HepG2 (cell line): ENCODE data around the gene SEH1L. TPM values are rescaled to one million over a fixed set of nuclear protein-coding genes. Genes with fewer than 3 reads are reported as not detected.
A peak's percentile ranks its signal among the peaks of the same experiment; 100 is the strongest.

Source experiments
- CC2D1A ChIP-seq: sonication (generic); formaldehyde crosslinking; IDR thresholded peaks from 2 replicates; pipeline ENCODE4 v1.8.1; 2023; ENCODE audit warnings: mild to moderate bottlenecking, missing genetic modification reagents
- CCAR2 ChIP-seq: fragments of 200-400 bp; formaldehyde crosslinking; optimal IDR thresholded peaks from 2 replicates; pipeline ENCODE3; 2018; ENCODE audit warnings: low read depth, mild to moderate bottlenecking, low read length, moderate library complexity
- HES4 ChIP-seq: sonication (generic); formaldehyde crosslinking; IDR thresholded peaks from 2 replicates; pipeline ENCODE4 v1.9.0; 2021; ENCODE audit warnings: mild to moderate bottlenecking, missing genetic modification reagents, borderline replicate concordance
- HHEX ChIP-seq: IDR thresholded peaks from 2 replicates; pipeline ENCODE4 v1.6.1; 2016; ENCODE audit warnings: control low read depth
- PCBP1 ChIP-seq: fragments of 200-400 bp; formaldehyde crosslinking; IDR thresholded peaks from 2 replicates; pipeline ENCODE4 v1.6.1; 2017; ENCODE audit warnings: mild to moderate bottlenecking, low read depth, low read length, borderline replicate concordance
- SOX5 ChIP-seq: IDR thresholded peaks from 2 replicates; pipeline ENCODE4 v1.6.1; 2016; ENCODE audit warnings: borderline replicate concordance
- TOE1 ChIP-seq: sonication (generic); formaldehyde crosslinking; IDR thresholded peaks from 2 replicates; pipeline ENCODE4 v1.4.0; 2020; ENCODE audit warnings: mild to moderate bottlenecking, missing genetic modification reagents
- ZC3H13 ChIP-seq: sonication (generic); formaldehyde crosslinking; IDR thresholded peaks from 2 replicates; pipeline ENCODE4 v1.8.1; 2023; ENCODE audit warnings: mild to moderate bottlenecking, missing genetic modification reagents, moderate library complexity
- ZFAT ChIP-seq: sonication (generic); formaldehyde crosslinking; conservative IDR thresholded peaks from 2 replicates; pipeline ENCODE4 v1.8.1; 2023; ENCODE audit warnings: missing genetic modification reagents, inconsistent platforms
- ZNF3 ChIP-seq: IDR thresholded peaks from 2 replicates; pipeline ENCODE4 v1.7.0; 2017; ENCODE audit warnings: inconsistent platforms
- polyA plus RNA-seq, 8 experiments: library from polyadenylated mRNA; depleted of rRNA in 3 of 8; stranded (reverse) in 7 of 8; unstranded in 1 of 8; fragments of >200 nt; fragmentation: Illumina TruSeq in 4 of 8; extraction: Trizol in 4 of 8; gene quantifications; 2 replicates each; pipeline versions ENCODE4 v1.2.1 to v1.2.3, GENCODE V29; 2011 to 2016; ENCODE audit warnings: low read depth in 4 of 8, missing spikeins in 1 of 8, mixed read lengths in 1 of 8; ENCODE audit not compliant: insufficient read depth in 1 of 8
- total RNA-seq, 5 experiments: library from RNA; depleted of rRNA; stranded (reverse); fragments of >200 nt; fragmentation: Illumina TruSeq; extraction: Trizol; gene quantifications; 2 replicates each; pipeline ENCODE4 v1.2.3, GENCODE V29; 2016; ENCODE audit warnings: low read depth in 1 of 5
- TF ChIP-seq, protein P1 (sequence below): fragments of 450-650 bp; IDR thresholded peaks from 2 replicates; pipeline ENCODE4 v1.6.1; 2017; ENCODE audit warnings: mild to moderate bottlenecking
- TF ChIP-seq, protein P2 (sequence below): sonication (generic); formaldehyde crosslinking; IDR thresholded peaks from 2 replicates; pipeline ENCODE4 v1.4.0; 2020; ENCODE audit warnings: missing genetic modification reagents
- TF ChIP-seq, protein P3 (sequence below): sonication (generic); formaldehyde crosslinking; IDR thresholded peaks from 2 replicates; pipeline ENCODE4 v1.8.1; 2023; ENCODE audit warnings: mild to moderate bottlenecking, inconsistent platforms, moderate library complexity, missing genetic modification reagents, borderline replicate concordance
- TF ChIP-seq, protein P4 (sequence below): sonication (generic); formaldehyde crosslinking; IDR thresholded peaks from 2 replicates; pipeline ENCODE4 v1.5.0; 2020; ENCODE audit warnings: missing genetic modification reagents
- TF ChIP-seq, protein P5 (sequence below): sonication (generic); formaldehyde crosslinking; IDR thresholded peaks from 2 replicates; pipeline ENCODE4 v1.8.1; 2022; ENCODE audit warnings: low read depth, mild to moderate bottlenecking, missing genetic modification reagents
- TF ChIP-seq, protein P6 (sequence below): sonication (generic); formaldehyde crosslinking; IDR thresholded peaks from 2 replicates; pipeline ENCODE4 v1.4.0; 2020; ENCODE audit warnings: missing genetic modification reagents, low read depth, mild to moderate bottlenecking, borderline replicate concordance

SEH1L gene
- total and polyA plus RNA-seq, 2 of the 13 experiments (the other 11 are each of a cell fraction or from before 2014, with no cell fraction given): 59.6 to 63.5 TPM

DNA sequence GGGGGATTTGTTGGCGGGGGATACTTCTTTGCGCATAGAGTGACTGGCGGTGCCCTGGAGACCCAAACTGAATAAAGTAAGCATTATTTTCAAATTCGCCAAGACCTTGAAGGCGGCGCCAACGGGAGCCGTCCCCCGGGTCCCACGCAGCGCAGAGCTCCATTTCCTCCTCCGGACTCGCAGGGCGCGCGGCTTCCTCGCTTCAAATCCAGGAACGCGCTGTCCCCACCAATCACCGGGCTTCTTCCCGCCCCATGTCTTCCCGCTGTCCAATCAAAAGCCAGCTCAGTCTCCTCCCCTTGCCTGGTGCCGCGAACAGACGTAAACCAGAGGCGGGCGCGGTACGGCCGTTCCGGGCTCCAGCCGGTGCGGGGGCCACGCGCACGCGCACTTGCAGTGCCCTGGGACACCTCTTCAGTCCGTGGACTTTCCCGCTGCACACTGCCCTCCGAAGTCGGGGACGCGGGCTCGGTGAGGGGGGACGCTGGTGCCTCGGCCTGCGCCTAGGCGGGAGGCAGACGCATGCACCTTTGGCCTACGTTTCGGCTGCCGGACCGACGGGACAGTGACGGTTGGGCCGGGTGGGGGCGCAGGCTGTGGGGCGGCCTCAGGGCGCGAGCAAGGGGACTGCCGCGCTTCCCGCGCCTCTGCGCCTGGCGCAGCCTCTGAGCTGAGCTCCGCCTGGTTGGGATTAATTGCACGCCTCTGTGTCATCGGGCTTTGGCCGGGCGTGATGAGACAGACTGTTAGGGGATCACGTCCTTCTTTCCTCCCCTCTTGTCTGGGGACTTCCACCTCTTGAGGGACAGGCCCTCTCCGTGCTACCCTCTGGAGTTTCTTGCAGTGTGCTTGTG, 43.4 kb downstream of the SEH1L start, which contains the start of gene CEP192 (continued):
- TF ChIP-seq, protein P1, sequence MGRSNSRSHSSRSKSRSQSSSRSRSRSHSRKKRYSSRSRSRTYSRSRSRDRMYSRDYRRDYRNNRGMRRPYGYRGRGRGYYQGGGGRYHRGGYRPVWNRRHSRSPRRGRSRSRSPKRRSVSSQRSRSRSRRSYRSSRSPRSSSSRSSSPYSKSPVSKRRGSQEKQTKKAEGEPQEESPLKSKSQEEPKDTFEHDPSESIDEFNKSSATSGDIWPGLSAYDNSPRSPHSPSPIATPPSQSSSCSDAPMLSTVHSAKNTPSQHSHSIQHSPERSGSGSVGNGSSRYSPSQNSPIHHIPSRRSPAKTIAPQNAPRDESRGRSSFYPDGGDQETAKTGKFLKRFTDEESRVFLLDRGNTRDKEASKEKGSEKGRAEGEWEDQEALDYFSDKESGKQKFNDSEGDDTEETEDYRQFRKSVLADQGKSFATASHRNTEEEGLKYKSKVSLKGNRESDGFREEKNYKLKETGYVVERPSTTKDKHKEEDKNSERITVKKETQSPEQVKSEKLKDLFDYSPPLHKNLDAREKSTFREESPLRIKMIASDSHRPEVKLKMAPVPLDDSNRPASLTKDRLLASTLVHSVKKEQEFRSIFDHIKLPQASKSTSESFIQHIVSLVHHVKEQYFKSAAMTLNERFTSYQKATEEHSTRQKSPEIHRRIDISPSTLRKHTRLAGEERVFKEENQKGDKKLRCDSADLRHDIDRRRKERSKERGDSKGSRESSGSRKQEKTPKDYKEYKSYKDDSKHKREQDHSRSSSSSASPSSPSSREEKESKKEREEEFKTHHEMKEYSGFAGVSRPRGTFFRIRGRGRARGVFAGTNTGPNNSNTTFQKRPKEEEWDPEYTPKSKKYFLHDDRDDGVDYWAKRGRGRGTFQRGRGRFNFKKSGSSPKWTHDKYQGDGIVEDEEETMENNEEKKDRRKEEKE: no peak
- TF ChIP-seq CCAR2 (no peak), ZC3H13 (CRISPR knock-in tag) (peak; percentile 89), HHEX (no peak), ZNF3 (CRISPR knock-in tag) (no peak), HES4 (CRISPR knock-in tag) (peak; percentile 85), SOX5 (CRISPR knock-in tag) (peak; percentile 18; the same call in 1 of the 2 replicates), CC2D1A (CRISPR knock-in tag) (0 out of 2 replicates have a peak, but pooled peaks have one; percentile 81), ZFAT (0 out of 2 replicates have a peak, but pooled peaks have one; percentile 35), TOE1 (CRISPR knock-in tag) (no peak; the same call in 1 of the 2 replicates), PCBP1 (no peak)
- TF ChIP-seq, protein P2, sequence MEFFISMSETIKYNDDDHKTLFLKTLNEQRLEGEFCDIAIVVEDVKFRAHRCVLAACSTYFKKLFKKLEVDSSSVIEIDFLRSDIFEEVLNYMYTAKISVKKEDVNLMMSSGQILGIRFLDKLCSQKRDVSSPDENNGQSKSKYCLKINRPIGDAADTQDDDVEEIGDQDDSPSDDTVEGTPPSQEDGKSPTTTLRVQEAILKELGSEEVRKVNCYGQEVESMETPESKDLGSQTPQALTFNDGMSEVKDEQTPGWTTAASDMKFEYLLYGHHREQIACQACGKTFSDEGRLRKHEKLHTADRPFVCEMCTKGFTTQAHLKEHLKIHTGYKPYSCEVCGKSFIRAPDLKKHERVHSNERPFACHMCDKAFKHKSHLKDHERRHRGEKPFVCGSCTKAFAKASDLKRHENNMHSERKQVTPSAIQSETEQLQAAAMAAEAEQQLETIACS (CRISPR knock-in tag): peak; percentile 86
- TF ChIP-seq, protein P3, sequence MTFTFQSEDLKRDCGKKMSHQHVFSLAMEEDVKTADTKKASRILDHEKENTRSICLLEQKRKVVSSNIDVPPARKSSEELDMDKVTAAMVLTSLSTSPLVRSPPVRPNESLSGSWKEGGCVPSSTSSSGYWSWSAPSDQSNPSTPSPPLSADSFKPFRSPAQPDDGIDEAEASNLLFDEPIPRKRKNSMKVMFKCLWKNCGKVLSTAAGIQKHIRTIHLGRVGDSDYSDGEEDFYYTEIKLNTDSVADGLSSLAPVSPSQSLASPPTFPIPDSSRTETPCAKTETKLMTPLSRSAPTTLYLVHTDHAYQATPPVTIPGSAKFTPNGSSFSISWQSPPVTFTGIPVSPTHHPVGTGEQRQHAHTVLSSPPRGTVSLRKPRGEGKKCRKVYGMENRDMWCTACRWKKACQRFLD (CRISPR knock-in tag): peak; percentile 87
- TF ChIP-seq, protein P4, sequence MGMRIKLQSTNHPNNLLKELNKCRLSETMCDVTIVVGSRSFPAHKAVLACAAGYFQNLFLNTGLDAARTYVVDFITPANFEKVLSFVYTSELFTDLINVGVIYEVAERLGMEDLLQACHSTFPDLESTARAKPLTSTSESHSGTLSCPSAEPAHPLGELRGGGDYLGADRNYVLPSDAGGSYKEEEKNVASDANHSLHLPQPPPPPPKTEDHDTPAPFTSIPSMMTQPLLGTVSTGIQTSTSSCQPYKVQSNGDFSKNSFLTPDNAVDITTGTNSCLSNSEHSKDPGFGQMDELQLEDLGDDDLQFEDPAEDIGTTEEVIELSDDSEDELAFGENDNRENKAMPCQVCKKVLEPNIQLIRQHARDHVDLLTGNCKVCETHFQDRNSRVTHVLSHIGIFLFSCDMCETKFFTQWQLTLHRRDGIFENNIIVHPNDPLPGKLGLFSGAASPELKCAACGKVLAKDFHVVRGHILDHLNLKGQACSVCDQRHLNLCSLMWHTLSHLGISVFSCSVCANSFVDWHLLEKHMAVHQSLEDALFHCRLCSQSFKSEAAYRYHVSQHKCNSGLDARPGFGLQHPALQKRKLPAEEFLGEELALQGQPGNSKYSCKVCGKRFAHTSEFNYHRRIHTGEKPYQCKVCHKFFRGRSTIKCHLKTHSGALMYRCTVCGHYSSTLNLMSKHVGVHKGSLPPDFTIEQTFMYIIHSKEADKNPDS (CRISPR knock-in tag): peak; percentile 49; the same call in 1 of the 2 replicates
- TF ChIP-seq, protein P5, sequence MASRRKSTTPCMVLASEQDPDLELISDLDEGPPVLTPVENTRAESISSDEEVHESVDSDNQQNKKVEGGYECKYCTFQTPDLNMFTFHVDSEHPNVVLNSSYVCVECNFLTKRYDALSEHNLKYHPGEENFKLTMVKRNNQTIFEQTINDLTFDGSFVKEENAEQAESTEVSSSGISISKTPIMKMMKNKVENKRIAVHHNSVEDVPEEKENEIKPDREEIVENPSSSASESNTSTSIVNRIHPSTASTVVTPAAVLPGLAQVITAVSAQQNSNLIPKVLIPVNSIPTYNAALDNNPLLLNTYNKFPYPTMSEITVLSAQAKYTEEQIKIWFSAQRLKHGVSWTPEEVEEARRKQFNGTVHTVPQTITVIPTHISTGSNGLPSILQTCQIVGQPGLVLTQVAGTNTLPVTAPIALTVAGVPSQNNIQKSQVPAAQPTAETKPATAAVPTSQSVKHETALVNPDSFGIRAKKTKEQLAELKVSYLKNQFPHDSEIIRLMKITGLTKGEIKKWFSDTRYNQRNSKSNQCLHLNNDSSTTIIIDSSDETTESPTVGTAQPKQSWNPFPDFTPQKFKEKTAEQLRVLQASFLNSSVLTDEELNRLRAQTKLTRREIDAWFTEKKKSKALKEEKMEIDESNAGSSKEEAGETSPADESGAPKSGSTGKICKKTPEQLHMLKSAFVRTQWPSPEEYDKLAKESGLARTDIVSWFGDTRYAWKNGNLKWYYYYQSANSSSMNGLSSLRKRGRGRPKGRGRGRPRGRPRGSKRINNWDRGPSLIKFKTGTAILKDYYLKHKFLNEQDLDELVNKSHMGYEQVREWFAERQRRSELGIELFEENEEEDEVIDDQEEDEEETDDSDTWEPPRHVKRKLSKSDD (CRISPR knock-in tag): peak; percentile 75
- TF ChIP-seq, protein P6, sequence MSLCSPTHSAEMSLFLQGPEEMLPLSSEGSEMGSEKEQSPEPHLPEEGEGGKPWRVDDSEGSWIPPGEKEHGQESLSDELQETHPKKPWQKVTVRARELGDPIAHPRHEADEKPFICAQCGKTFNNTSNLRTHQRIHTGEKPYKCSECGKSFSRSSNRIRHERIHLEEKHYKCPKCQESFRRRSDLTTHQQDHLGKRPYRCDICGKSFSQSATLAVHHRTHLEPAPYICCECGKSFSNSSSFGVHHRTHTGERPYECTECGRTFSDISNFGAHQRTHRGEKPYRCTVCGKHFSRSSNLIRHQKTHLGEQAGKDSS: peak; percentile 83
